DMS 273 treated with DMSO at 0.1 percent for 48 hours (cell line): ENCODE results near the gene WDR18.

Experiments used
- DNase-seq: peaks from one replicate; lab custom pipeline; 2025; lab: John Stamatoyannopoulos, UW

Gene WDR18

DNA sequence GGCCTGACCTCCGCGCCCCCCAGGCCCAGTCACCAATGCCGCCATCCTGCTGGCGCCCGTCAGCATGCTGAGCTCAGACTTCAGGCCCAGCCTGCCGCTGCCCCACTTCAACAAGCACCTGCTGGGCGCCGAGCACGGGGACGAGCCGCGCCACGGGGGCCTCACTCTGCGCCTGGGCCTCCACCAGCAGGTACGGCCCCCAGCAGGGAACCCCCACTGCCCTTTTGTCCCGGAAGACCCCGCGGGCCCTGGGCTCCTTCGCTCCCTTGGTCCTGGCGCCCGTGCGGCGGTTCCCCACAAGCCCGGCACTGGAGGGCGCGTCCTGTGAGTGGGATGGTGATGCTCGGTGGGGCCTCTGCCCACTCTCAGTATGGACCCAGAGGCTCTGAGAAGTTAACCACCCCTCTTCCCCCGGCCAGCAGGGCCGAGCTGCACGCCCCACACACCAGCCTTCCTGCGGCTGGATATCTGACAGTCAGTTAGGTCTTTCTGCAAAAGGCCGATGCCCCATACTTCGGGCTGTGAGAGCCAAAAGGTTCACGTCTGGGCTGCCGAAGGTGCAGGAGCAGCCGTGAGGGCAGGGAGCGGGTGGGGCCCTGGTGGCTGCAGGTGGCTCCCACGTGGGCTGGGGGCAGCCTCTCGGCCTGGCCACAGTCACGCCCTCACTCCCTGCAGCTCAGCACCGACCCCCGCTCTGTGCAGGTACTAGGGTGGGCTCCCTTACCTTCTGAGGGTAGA, 8.0 kb downstream of the WDR18 start:
- DNase-seq, result no peak

DNA sequence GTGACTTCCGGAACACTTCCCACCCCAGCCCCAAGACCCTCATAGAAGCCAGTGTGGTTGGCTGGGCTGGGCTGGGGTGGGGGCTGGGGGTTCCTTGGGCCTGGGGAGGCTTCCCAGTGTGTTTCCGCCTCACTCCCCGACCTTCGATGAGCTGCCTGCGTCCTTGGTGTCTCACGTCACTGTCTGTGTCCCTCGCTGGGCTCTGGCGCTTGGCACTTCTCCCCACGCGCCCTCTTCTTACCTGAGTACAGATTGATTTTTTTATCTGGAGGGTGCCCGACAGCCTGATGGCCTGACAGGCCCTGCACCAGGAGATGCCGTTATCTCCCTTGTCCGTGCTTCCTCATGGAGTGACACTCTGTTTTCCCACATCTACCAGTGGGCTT, 8.5 kb downstream of the WDR18 start:
- DNase-seq, result no peak

DNA sequence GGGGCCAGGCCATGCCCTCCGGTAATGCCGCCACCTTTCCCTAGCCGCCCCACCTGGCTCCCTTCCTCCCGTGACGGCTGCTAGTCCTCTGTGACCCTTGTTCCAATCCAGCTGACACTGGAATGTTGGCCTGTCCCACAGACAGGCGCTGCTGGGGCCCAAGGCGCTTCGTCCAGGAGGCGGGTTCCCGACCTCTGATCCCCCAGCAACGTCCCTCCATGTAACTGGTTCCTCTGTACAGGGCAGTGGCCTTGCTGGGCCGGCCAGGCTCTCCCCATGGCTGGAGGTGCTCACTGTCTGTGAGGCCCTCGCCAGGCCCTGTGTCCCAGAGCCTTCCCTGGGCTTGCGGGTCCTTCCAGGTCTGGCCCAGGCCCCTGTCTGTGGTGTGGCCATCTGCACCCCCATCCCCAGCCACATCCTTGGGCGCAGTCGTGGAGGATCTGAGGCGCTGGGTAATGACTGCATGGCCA, 9.3 kb downstream of the WDR18 start:
- no peak for DNase-seq

DNA sequence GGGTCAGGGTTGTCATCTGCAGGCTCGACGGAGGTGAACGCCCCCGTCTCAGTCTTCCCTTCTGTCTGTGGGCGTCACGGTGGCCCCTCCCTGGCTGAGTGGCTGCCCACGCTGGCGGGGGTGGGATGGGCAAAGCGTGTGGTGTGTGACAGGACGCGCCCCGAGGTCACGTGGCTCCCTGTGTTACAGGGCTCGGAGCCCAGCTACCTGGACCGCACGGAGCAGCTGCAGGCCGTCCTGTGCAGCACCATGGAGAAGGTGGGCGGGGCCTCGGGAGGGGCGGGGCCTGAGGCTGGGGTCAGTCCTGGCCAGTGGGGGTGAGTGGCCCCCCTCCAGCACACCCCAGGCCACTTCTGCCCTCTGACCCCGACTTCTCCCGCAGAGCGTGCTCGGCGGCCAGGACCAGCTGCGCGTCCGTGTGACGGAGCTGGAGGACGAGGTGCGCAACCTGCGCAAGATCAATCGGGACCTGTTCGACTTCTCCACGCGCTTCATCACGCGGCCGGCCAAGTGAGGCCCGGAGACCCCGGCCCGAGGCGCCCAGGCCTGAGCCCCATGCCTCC, 9.8 kb downstream of the WDR18 start:
- no peak for DNase-seq

DNA sequence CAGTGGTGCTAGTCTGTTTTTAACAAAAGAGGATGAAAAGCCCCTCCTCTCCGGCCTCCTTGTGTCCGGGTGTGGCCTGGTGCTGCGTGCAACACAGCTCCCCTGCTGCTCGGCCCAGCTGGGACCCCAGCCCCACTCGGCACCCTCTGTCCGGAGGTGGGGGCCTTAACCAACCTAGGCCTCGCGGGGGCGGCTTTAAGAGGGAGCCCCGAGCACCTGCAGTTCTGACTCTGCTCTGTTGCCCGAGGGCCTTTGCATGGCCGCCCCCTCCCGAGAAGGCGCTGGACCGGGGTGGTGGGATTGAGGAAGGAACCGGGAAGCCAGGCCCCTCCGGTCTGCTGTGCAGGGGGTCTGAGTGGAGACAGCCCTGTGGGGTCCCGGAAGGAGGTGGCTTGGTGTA, 10.4 kb downstream of the WDR18 start:
- no peak for DNase-seq

DNA sequence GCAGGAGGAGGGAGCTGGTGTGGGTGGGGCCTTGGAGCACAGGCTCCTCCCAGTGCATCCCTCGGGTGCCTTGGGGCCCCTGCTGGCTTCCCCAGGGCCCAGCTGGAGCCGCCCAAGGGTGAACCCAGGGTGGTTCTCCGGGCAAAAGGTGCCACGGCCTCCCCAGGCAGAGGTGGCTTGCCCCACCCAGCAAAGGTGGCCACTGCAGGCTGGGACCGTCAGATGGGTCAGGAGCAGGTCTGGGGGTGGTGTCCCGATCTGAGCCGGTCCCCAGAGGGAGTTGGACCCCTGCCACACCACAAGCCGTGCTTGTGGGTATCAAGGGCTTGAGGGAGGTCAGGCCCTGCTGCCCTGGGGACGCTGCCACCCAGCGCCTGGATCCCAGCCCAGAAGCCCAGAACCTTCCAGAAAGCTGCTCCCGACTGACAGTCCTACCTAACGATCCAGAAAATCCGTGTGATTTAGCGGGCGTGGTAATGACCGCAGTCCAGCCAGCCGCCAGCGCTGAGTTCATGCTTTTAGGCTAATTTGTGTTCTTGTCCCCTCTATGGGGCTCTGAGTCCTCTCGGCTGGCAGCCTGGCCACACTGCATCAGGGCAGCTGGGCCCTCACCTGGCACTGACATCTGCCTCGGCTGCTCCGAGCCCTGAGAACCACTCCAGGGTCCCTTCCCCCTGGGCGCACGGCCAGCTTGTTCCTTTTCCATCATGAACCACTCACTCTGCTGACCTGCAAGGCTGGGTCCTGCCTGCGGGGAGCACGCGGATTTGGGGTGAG, 11.1 kb downstream of the WDR18 start:
- no peak for DNase-seq

DNA sequence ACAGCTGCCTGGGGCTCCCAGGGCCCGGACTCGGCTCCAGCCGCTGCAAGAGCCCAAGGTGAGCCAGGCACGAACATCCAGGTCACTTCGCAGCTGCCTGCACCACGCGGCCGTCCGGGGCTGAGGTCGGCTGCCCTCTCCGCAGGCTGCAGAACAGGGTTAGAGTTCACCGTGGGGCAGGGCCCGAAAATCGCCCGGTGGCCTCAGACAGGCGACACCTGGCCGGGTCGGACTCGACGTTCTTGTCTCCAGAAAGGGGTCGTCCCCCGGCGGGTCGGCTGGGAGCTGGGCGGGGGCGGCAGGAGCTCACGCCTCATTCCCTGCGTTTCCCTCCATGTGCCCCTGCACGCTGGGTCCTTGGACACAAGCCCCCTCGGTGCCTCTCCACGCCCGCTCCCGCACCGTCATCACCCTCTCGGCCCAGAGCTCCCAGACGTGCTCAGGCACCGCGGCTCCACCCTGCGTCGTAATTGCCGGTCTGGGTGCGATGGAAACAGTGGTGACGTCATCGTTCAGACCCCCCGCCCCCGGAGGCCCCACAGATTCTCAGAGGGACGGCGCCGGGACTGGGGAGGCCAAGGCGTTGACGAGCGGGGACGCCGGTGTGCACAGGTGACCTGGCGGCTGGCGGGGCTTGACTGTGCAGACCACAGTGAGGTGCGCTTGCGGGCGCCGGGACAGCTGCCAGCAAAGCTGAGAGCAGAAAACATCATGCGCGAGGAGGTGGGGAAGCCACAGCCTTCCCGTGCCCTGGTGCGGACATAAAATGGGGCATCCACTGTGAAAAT, 12.1 kb downstream of the WDR18 start:
- DNase-seq, result no peak

DNA sequence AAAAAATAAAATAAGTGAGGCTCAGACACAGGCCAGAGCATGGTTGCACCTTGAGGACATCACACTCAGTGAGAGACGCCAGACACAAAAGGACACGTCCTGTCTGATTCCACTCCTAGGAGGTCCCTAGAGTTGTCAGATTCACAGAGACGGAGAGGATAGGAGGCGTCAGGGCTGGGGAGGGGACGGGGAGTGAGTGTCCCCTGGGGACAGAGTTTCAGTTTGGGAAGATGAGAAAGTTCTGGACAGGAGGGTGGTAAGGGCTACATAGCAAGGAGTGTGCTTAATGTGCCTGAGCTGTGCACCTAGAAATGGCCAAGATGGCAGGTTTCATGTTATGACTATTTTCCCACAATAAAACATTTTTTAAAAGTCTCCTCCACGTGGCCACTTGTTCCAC, 13.9 kb downstream of the WDR18 start:
- DNase-seq, result no peak

DNA sequence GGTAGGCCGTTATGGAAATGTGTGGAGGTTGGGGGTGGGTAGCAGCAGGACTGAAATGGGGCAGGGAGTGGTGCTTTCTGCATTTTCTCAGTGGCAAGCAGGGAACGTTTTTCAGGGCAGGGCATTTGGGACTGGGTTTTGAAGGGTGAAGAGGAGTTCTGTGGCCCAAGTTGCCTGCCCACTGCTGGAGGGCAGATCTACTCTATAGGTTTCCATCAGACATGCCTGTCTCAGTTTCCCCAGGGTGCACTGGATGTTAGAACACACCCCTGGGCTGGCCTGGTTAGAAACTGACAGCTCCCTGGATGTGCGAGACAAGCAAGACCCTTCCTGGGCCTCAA, 15.2 kb downstream of the WDR18 start:
- no peak for DNase-seq

DNA sequence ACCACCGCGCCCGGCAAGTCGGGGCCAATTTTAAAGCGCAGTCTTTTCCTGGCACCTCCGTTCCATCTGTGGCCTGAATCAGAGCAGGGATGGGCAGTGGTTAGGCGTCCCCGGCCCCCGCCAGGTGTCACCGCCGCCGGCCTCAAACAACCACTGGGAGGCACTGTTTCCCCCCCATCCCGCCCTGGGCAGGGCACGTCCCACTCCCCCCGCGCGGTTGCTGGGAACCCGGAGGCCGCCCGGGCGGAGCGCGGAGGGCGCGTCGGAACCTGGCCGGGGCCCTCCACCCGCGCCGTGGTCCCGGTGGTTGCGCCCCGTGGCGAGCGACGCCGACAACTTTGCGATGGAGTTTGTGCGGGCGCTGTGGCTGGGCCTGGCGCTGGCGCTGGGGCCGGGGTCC, 15.9 kb downstream of the WDR18 start, which contains the start of gene GRIN3B:
TSS of gene GRIN3B (plus strand) at position 325 of the 400 bp plus-strand sequence. CDS start at position 344, 19 bp downstream.
- DNase-seq, result peak; percentile 39

DNA sequence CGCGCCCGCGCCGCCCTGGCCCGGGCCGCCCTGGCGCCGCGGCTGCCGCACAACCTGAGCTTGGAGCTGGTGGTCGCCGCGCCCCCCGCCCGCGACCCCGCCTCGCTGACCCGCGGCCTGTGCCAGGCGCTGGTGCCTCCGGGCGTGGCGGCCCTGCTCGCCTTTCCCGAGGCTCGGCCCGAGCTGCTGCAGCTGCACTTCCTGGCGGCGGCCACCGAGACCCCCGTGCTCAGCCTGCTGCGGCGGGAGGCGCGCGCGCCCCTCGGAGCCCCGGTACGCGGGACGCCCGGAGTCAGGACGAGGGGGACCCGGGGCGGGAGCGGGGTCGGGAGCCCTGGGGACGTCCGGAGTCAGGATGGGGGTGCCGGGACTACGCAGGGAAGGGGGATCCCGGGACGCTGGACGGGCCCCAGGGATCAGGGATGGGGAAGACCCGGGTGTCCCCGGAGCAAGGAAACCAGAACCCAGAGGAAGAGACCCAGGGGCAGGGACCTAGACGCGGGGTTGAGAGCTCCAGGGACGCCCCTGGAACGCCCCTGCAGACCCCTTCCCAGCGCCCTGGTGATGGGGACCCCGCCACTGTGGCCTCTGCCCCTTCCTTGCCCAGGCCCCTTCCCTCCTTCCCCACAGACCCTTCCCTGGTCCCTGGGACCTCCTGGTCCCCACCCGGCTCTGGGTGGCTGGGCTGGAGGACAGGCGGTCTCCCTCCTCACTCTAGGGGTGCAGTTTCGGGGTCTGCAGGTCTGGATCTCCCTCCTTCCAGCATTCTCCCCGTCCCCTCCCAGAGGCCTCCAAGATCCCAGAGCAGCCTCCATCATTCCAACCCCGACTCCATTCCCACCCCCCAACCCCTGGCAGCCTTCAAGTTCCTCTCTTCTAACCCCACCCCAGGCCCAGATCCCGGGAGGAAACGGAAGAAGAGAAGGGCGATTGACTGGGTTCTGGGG, 16.7 kb downstream of the WDR18 start:
- no peak for DNase-seq

DNA sequence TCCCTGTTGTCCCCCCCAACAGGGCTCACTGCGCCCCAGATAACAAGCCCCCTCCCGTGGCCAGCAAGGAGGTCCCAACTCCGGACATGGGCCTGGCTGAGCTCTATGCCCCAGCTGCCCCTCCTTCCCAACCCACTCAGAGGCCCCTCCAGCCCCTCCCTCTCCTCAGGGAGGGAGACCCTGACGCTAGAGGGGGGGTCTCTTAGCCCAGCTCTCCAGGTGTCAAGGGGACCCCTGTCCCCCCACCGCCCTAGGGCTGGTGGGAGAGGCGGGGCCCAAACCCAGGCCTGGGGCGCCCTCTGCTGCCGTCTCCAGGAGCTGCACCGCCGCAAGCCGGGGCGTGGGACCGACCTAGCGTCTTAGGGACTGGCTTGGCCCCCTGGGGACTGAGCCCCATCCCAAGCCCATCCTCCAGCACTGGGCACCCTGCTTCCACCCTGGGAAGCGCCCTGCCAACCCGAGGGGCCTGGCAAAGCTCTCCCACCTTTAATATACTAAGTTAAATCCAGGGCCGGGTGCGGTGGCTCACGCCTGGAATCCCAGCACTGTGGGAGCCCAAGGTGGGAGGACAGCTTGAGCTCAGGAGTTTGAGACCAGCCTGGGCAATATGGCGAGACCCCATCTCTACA, 17.5 kb downstream of the WDR18 start:
- no peak for DNase-seq

DNA sequence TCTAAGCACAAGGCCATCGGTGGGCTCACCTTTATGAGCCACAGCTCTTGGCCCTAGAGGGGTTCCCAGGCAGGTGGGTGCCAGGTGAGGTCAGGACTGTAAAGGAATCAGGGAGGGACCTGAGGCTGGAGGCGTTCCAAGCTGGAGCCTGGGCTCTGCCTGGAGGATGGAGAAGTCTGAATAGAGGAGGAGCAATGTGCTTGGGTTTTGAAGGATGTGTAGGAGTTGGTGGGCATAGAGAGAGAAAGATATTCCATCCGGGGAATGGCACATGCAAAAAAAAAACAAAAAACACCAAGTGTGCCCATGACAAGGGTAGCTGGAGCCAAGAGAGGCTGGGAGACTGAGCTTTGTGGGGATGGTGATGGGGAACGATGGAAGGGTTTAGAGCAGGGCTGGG, 18.5 kb downstream of the WDR18 start:
- no peak for DNase-seq

DNA sequence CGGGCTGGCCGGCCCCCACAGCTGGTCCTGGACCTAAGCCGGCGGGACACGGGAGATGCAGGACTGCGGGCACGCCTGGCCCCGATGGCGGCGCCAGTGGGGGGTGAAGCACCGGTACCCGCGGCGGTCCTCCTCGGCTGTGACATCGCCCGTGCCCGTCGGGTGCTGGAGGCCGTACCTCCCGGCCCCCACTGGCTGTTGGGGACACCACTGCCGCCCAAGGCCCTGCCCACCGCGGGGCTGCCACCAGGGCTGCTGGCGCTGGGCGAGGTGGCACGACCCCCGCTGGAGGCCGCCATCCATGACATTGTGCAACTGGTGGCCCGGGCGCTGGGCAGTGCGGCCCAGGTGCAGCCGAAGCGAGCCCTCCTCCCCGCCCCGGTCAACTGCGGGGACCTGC, 19.1 kb downstream of the WDR18 start:
- DNase-seq, result no peak

DNA sequence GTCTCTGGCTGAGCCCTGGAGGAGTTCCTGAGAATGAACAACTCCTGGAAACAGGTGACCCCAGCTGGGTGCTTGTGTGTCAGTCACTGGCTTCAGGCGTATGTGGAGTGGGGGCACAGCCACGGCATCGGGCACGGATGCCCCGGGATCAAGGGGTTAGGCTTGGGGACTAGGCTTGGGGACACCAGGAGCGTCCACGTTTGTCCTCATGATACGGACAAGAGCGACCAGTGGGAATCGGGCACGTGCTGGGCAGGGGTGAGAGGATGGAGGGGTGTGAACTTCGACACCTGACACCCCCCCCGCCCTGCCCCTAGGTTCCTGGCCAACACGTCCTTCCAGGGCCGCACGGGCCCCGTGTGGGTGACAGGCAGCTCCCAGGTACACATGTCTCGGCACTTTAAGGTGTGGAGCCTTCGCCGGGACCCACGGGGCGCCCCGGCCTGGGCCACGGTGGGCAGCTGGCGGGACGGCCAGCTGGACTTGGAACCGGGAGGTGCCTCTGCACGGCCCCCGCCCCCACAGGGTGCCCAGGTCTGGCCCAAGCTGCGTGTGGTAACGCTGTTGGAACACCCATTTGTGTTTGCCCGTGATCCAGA, 20.2 kb downstream of the WDR18 start:
- no peak for DNase-seq

DNA sequence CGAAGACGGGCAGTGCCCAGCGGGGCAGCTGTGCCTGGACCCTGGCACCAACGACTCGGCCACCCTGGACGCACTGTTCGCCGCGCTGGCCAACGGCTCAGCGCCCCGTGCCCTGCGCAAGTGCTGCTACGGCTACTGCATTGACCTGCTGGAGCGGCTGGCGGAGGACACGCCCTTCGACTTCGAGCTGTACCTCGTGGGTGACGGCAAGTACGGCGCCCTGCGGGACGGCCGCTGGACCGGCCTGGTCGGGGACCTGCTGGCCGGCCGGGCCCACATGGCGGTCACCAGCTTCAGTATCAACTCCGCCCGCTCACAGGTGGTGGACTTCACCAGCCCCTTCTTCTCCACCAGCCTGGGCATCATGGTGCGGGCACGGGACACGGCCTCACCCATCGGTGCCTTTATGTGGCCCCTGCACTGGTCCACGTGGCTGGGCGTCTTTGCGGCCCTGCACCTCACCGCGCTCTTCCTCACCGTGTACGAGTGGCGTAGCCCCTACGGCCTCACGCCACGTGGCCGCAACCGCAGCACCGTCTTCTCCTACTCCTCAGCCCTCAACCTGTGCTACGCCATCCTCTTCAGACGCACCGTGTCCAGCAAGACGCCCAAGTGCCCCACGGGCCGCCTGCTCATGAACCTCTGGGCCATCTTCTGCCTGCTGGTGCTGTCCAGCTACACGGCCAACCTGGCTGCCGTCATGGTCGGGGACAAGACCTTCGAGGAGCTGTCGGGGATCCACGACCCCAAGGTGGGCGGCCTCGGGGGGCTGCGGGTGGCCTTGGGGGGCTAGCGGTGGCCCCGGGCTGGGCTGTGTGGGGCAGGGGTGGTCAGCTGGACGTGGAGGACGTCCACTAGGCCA, 20.9 kb downstream of the WDR18 start:
- no peak for DNase-seq

DNA sequence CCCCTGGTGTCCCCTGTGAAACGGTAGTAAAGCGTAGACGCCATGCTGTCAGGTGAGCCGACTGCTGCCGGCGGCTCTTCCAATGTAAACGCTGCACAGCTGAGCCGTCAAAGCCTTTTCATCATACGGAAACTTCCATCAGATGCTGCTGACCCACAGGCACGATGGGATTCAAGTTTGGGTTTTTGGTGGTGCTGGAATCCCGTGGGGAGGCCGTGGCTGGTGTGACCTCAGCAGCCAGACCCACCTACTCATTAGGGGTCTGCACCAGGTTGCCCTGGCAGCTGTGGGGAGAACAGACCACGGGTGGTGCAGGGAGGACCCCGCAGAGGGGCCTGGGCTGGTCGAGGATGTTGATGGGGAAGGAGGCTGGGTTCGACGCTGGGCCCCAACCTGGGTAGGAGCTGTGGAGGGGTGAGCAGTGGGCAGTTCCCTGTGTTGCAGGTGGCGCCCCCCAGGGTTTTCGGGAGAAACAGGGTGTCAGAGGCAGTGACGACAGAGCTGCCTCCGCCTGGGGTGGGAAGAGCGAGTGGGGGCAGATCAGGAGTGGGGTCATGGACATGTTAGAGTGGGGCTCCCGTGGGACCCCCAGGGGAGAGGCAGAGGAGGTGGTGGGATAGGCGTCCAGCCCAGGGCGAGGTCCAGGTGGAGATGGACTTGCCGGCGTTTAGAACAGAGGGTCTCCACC, 22.7 kb downstream of the WDR18 start:
- DNase-seq, result no peak

DNA sequence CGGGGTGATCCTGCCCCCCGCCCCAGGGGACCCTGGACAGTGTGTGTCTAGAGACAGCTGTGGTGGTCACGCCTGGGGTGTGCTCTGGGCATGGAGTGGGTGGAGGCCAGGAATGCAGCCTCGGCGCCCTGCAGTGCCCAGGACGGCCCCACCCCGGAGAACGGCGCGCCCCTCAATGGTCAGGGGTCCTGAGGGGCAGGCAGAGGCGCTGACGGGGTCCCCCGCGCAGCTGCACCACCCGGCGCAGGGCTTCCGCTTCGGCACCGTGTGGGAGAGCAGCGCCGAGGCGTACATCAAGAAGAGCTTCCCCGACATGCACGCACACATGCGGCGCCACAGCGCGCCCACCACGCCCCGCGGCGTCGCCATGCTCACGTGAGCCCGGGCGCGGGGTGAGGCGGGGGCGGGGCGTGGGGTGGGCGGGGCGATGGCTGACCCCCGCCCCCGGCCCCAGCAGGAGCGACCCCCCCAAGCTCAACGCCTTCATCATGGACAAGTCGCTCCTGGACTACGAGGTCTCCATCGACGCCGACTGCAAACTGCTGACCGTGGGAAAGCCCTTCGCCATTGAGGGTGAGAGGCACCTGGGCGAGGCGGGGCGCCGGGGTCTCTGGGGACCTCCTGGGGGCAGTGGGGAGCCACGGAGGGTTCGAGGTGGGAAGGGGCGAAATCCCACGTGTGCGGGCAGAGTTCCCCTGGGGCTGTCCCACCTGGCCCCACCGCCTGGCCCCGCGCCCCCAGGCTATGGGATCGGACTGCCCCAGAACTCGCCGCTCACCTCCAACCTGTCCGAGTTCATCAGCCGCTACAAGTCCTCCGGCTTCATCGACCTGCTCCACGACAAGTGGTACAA, 23.5 kb downstream of the WDR18 start:
- no peak for DNase-seq
